Lower leg skin (tissue), 3 donors: ENCODE results near the gene PDE3B.

Source experiments
- CTCF ChIP-seq, 3 donors: fragments of 450-650 bp; IDR thresholded peaks; one replicate each; pipeline ENCODE4 v1.5.1; 2016; ENCODE audit warnings: antibody characterized with exemption in 3 of 3, mild to moderate bottlenecking in 3 of 3, moderate library complexity in 2 of 3
- POLR2A ChIP-seq, 2 donors: fragments of 450-650 bp; IDR thresholded peaks; one replicate each; pipeline ENCODE4 v1.6.1; 2016 to 2017; ENCODE audit warnings: antibody characterized with exemption in 2 of 2, mild to moderate bottlenecking in 1 of 2, moderate library complexity in 1 of 2

- TF ChIP-seq CTCF (IDR thresholded peaks at IDR 0.05), result no peak
- no peak for TF ChIP-seq POLR2A (IDR thresholded peaks at IDR 0.05)
Observed at GRCh38 chr11:14875163-14875562, 231.6 kb downstream of the PDE3B start.
